ENCODE measurements around the gene TNS2. TPM values are rescaled to one million over a fixed set of nuclear protein-coding genes. Genes with fewer than 3 reads are reported as not detected.
A peak's percentile ranks its signal among the peaks of the same experiment; 100 is the strongest.
"Not testable (repeated sequence)": the region's sequence is repeated elsewhere in the genome, so short reads cannot be mapped to it uniquely, and the experiment has no call there.

Gene TNS2
- total and polyA plus RNA-seq, 5 donors: 104 to 155 (median 121) TPM

- H3K27me3 ChIP-seq (ENCODE audit: control insufficient read depth, insufficient read depth): no peaks in the 10 kb centered on the region
- H3K9me3 ChIP-seq (ENCODE audit: control insufficient read depth, low read length): no peaks in the 10 kb centered on the region
- intact Hi-C loops (cut with DNase I): no loop called here
- no peak overlapping the region for H3K27ac ChIP-seq (ENCODE audit: low read length)
- H3K4me3 ChIP-seq (ENCODE audit: low read length): no peak overlapping the region
- no peak for ATAC-seq
- no peak for DNase-seq
- no peaks in the 10 kb centered on the region for H3K4me1 ChIP-seq (ENCODE audit: control insufficient read depth, insufficient read depth, low read length)
- WGBS: 88% methylated on average over 3 of the region's 3 CpGs
Observed at GRCh38 chr12:53012928-53013327, 36.9 kb upstream of the TNS2 start.

GRCh38 chr12:53014709-53015108 is 35.2 kb upstream of the TNS2 start:
- intact Hi-C loops (cut with DNase I): no loop called here
- Histone ChIP-seq H3K27ac (ENCODE audit: low read length) (no peak overlapping the region), H3K9me3 (ENCODE audit: control insufficient read depth, low read length) (no peaks in the 10 kb centered on the region), H3K4me3 (ENCODE audit: low read length) (no peak overlapping the region), H3K4me1 (ENCODE audit: control insufficient read depth, insufficient read depth, low read length) (no peaks in the 10 kb centered on the region), H3K27me3 (ENCODE audit: control insufficient read depth, insufficient read depth) (no peaks in the 10 kb centered on the region)
- DNase-seq (no peak), ATAC-seq (no peak)
- 80% methylated on average over 2 of the region's 2 CpGs for WGBS

GRCh38 chr12:53025250-53025649 is 24.6 kb upstream of the TNS2 start:
- WGBS: 87% methylated on average over 3 of the region's 3 CpGs
- intact Hi-C loops (cut with DNase I): no loop called here
- no peak overlapping the region for H3K4me3 ChIP-seq (ENCODE audit: low read length)
- no peaks in the 10 kb centered on the region for H3K4me1 ChIP-seq (ENCODE audit: control insufficient read depth, insufficient read depth, low read length)
- no peaks in the 10 kb centered on the region for H3K27me3 ChIP-seq (ENCODE audit: control insufficient read depth, insufficient read depth)
- ATAC-seq (no peak), DNase-seq (no peak)
- no peaks in the 10 kb centered on the region for H3K9me3 ChIP-seq (ENCODE audit: control insufficient read depth, low read length)
- no peak overlapping the region for H3K27ac ChIP-seq (ENCODE audit: low read length)

- ATAC-seq; H3K9me3 ChIP-seq (ENCODE audit: control insufficient read depth, low read length); H3K4me1 ChIP-seq (ENCODE audit: control insufficient read depth, insufficient read depth, low read length); H3K4me3 ChIP-seq (ENCODE audit: low read length); H3K27ac ChIP-seq (ENCODE audit: low read length); H3K27me3 ChIP-seq (ENCODE audit: control insufficient read depth, insufficient read depth); DNase-seq; intact Hi-C loops (cut with DNase I): not testable (repeated sequence)
- whole genome bisulfite sequencing: 89% methylated on average over 13 of the region's 13 CpGs
Observed at GRCh38 chr12:53027014-53027413, 22.9 kb upstream of the TNS2 start.

- DNase-seq: no peak
- no peaks in the 10 kb centered on the region for H3K9me3 ChIP-seq (ENCODE audit: control insufficient read depth, low read length)
- intact Hi-C loops (cut with DNase I): no loop called here
- no peaks in the 10 kb centered on the region for H3K4me1 ChIP-seq (ENCODE audit: control insufficient read depth, insufficient read depth, low read length)
- no peak for ATAC-seq
- no peak overlapping the region for H3K27ac ChIP-seq (ENCODE audit: low read length)
- no peaks in the 10 kb centered on the region for H3K27me3 ChIP-seq (ENCODE audit: control insufficient read depth, insufficient read depth)
- 90% methylated on average over 3 of the region's 3 CpGs for WGBS
- H3K4me3 ChIP-seq (ENCODE audit: low read length): no peak overlapping the region
Observed at GRCh38 chr12:53031616-53032015, 18.2 kb upstream of the TNS2 start.

GRCh38 chr12:53033832-53034231 is 16.0 kb upstream of the TNS2 start:
- H3K27ac ChIP-seq (ENCODE audit: low read length); ATAC-seq; H3K27me3 ChIP-seq (ENCODE audit: control insufficient read depth, insufficient read depth); H3K9me3 ChIP-seq (ENCODE audit: control insufficient read depth, low read length); H3K4me3 ChIP-seq (ENCODE audit: low read length); intact Hi-C loops (cut with DNase I); H3K4me1 ChIP-seq (ENCODE audit: control insufficient read depth, insufficient read depth, low read length): not testable (repeated sequence)
- WGBS: 73% methylated on average over 10 of the region's 10 CpGs
- peak in 1 of 3 donors; percentile 26 for DNase-seq

GRCh38 chr12:53034459-53034858 is 15.4 kb upstream of the TNS2 start:
- ATAC-seq (no peak), DNase-seq (no peak)
- 68% methylated on average over 8 of the region's 8 CpGs for WGBS
- Histone ChIP-seq H3K27ac (ENCODE audit: low read length) (no peak overlapping the region), H3K9me3 (ENCODE audit: control insufficient read depth, low read length) (no peaks in the 10 kb centered on the region), H3K4me3 (ENCODE audit: low read length) (no peak overlapping the region), H3K4me1 (ENCODE audit: control insufficient read depth, insufficient read depth, low read length) (no peaks in the 10 kb centered on the region), H3K27me3 (ENCODE audit: control insufficient read depth, insufficient read depth) (no peaks in the 10 kb centered on the region)
- intact Hi-C loops (cut with DNase I): no loop called here

GRCh38 chr12:53036802-53037201 is 13.1 kb upstream of the TNS2 start:
- Histone ChIP-seq H3K4me3 (ENCODE audit: low read length) (no peak overlapping the region), H3K27ac (ENCODE audit: low read length) (no peak overlapping the region), H3K27me3 (ENCODE audit: control insufficient read depth, insufficient read depth) (no peaks in the 10 kb centered on the region), H3K9me3 (ENCODE audit: control insufficient read depth, low read length) (no peaks in the 10 kb centered on the region), H3K4me1 (ENCODE audit: control insufficient read depth, insufficient read depth, low read length) (no peaks in the 10 kb centered on the region)
- WGBS: 86% methylated on average over 3 of the region's 3 CpGs
- DNase-seq (no peak), ATAC-seq (no peak)
- intact Hi-C loops (cut with DNase I): no loop called here

- Histone ChIP-seq H3K4me1 (ENCODE audit: control insufficient read depth, insufficient read depth, low read length) (peaks cover 7% of the 10 kb centered on the region), H3K4me3 (ENCODE audit: low read length) (no peak overlapping the region), H3K27ac (ENCODE audit: low read length) (peak overlapping the region; percentile 59), H3K27me3 (ENCODE audit: control insufficient read depth, insufficient read depth) (no peaks in the 10 kb centered on the region), H3K9me3 (ENCODE audit: control insufficient read depth, low read length) (no peaks in the 10 kb centered on the region)
- DNase-seq: no peak
- intact Hi-C loops (cut with DNase I): no loop called here
- WGBS: 78% methylated on average over 4 of the region's 4 CpGs
- ATAC-seq: no peak
Observed at GRCh38 chr12:53039851-53040250, 10.0 kb upstream of the TNS2 start.

- peaks cover 11% of the 10 kb centered on the region for H3K4me1 ChIP-seq (ENCODE audit: control insufficient read depth, insufficient read depth, low read length)
- intact Hi-C loops (cut with DNase I): no loop called here
- no peak for ATAC-seq
- H3K27me3 ChIP-seq (ENCODE audit: control insufficient read depth, insufficient read depth): no peaks in the 10 kb centered on the region
- H3K27ac ChIP-seq (ENCODE audit: low read length): peak overlapping the region; percentile 33
- H3K9me3 ChIP-seq (ENCODE audit: control insufficient read depth, low read length): no peaks in the 10 kb centered on the region
- DNase-seq: peak in 1 of 3 donors; percentile 48
- 65% methylated on average over 7 of the region's 7 CpGs for WGBS
- H3K4me3 ChIP-seq (ENCODE audit: low read length): no peak overlapping the region
Observed at GRCh38 chr12:53042607-53043454, 7.0 kb upstream of the TNS2 start.

- Histone ChIP-seq H3K9me3 (ENCODE audit: control insufficient read depth, low read length) (no peaks in the 10 kb centered on the region), H3K27me3 (ENCODE audit: control insufficient read depth, insufficient read depth) (no peaks in the 10 kb centered on the region), H3K4me1 (ENCODE audit: control insufficient read depth, insufficient read depth, low read length) (peaks cover 11% of the 10 kb centered on the region), H3K27ac (ENCODE audit: low read length) (peak overlapping the region; percentile 98), H3K4me3 (ENCODE audit: low read length) (no peak overlapping the region)
- intact Hi-C loops (cut with DNase I): no loop called here
- ATAC-seq: peak; percentile 4
- peak; percentile 72 to 83 (median 83) for DNase-seq
- 39% methylated on average over 10 of the region's 10 CpGs for WGBS
Observed at GRCh38 chr12:53044052-53044581, 5.7 kb upstream of the TNS2 start.
